HepG2 (cell line): Measurements from ENCODE around the gene ABHD6. TPM values are rescaled to one million over a fixed set of nuclear protein-coding genes. Genes with fewer than 3 reads are reported as not detected.

ENCODE experiments used
- FOXA3 ChIP-seq: IDR thresholded peaks from 2 replicates; pipeline ENCODE4 v1.6.1; 2016; ENCODE audit warnings: missing genetic modification reagents, missing compliant biosample characterization
- GABPA ChIP-seq, 2 experiments: IDR thresholded peaks; 2 replicates each; pipeline ENCODE4 v1.6.1; 2011 to 2016; ENCODE audit warnings: low read depth in 2 of 2, low read length in 1 of 2, missing biosample characterization in 1 of 2, missing genetic modification characterization in 1 of 2
- IKZF4 ChIP-seq: sonication (generic); formaldehyde crosslinking; IDR thresholded peaks from 2 replicates; pipeline ENCODE4 v1.5.1; 2020; ENCODE audit warnings: borderline replicate concordance, mild to moderate bottlenecking, low read depth, missing genetic modification reagents; ENCODE audit errors: not compliant biosample characterization
- KAT8 ChIP-seq: IDR thresholded peaks from 2 replicates; pipeline ENCODE4 v1.6.1; 2016; ENCODE audit warnings: missing genetic modification reagents, missing compliant biosample characterization
- MAX ChIP-seq: IDR thresholded peaks from 2 replicates; pipeline ENCODE4 v1.6.1; 2012; ENCODE audit warnings: inconsistent platforms
- MZF1 ChIP-seq: sonication (generic); formaldehyde crosslinking; IDR thresholded peaks from 2 replicates; pipeline ENCODE4 v1.8.1; 2023; ENCODE audit warnings: mild to moderate bottlenecking, missing genetic modification reagents, borderline replicate concordance
- NR0B2 ChIP-seq: sonication (generic); formaldehyde crosslinking; IDR thresholded peaks from 2 replicates; pipeline ENCODE4 v1.4.0; 2020; ENCODE audit warnings: mild to moderate bottlenecking, missing genetic modification reagents
- POLR2AphosphoS2 ChIP-seq: IDR thresholded peaks from 2 replicates; pipeline ENCODE4 v1.6.1; 2011; ENCODE audit warnings: low read depth, low read length, improper control_type of control experiment
- RARG ChIP-seq: sonication (generic); formaldehyde crosslinking; IDR thresholded peaks from 2 replicates; pipeline ENCODE4 v1.4.0; 2020; ENCODE audit warnings: low read depth, mild to moderate bottlenecking, missing genetic modification reagents
- REXO4 ChIP-seq: sonication (generic); formaldehyde crosslinking; IDR thresholded peaks from 2 replicates; pipeline ENCODE4 v1.8.0; 2022; ENCODE audit warnings: missing genetic modification reagents, mild to moderate bottlenecking, borderline replicate concordance
- U2AF1 ChIP-seq: fragments of 200-400 bp; formaldehyde crosslinking; optimal IDR thresholded peaks from 2 replicates; pipeline ENCODE3; 2017; ENCODE audit warnings: mild to moderate bottlenecking, low read depth, low read length
- ZFP37 ChIP-seq: sonication (generic); formaldehyde crosslinking; IDR thresholded peaks from 2 replicates; pipeline ENCODE4 v1.4.0; 2020; ENCODE audit warnings: missing genetic modification reagents, borderline replicate concordance
- ZMAT3 ChIP-seq: sonication (generic); formaldehyde crosslinking; conservative IDR thresholded peaks from 2 replicates; pipeline ENCODE4 v1.7.0; 2021; ENCODE audit warnings: missing genetic modification reagents
- ZNF12 ChIP-seq: sonication (generic); formaldehyde crosslinking; IDR thresholded peaks from 2 replicates; pipeline ENCODE4 v1.5.0; 2020; ENCODE audit warnings: missing genetic modification reagents
- ZNF276 ChIP-seq: sonication (generic); formaldehyde crosslinking; IDR thresholded peaks from 2 replicates; pipeline ENCODE4 v1.4.0; 2020; ENCODE audit warnings: mild to moderate bottlenecking, low read depth, missing genetic modification reagents
- ZNF468 ChIP-seq: sonication (generic); formaldehyde crosslinking; IDR thresholded peaks from 2 replicates; pipeline ENCODE4 v1.8.0; 2022; ENCODE audit warnings: mild to moderate bottlenecking, moderate library complexity, missing genetic modification reagents
- ZNF496 ChIP-seq: sonication (generic); formaldehyde crosslinking; IDR thresholded peaks from 2 replicates; pipeline ENCODE4 v1.8.1; 2023; ENCODE audit warnings: mild to moderate bottlenecking, moderate library complexity, missing genetic modification reagents; ENCODE audit not compliant: insufficient replicate concordance
- ZNF770 ChIP-seq: sonication (generic); formaldehyde crosslinking; IDR thresholded peaks from 2 replicates; pipeline ENCODE4 v1.5.0; 2020; ENCODE audit warnings: mild to moderate bottlenecking, missing genetic modification reagents
- ZNF83 ChIP-seq: sonication (generic); formaldehyde crosslinking; IDR thresholded peaks from 2 replicates; pipeline ENCODE4 v1.4.0; 2020; ENCODE audit warnings: missing genetic modification reagents, mild to moderate bottlenecking, borderline replicate concordance
- ZNF841 ChIP-seq: sonication (generic); formaldehyde crosslinking; IDR thresholded peaks from 2 replicates; pipeline ENCODE4 v1.8.1; 2023; ENCODE audit warnings: missing genetic modification reagents, borderline replicate concordance
- polyA plus RNA-seq, 8 experiments: library from polyadenylated mRNA; depleted of rRNA in 3 of 8; stranded (reverse) in 7 of 8; unstranded in 1 of 8; fragments of >200 nt; fragmentation: Illumina TruSeq in 4 of 8; extraction: Trizol in 4 of 8; gene quantifications; 2 replicates each; pipeline versions ENCODE4 v1.2.1 to v1.2.3, GENCODE V29; 2011 to 2016; ENCODE audit warnings: low read depth in 4 of 8, missing spikeins in 1 of 8, mixed read lengths in 1 of 8; ENCODE audit not compliant: insufficient read depth in 1 of 8
- total RNA-seq, 5 experiments: library from RNA; depleted of rRNA; stranded (reverse); fragments of >200 nt; fragmentation: Illumina TruSeq; extraction: Trizol; gene quantifications; 2 replicates each; pipeline ENCODE4 v1.2.3, GENCODE V29; 2016; ENCODE audit warnings: low read depth in 1 of 5
- TF ChIP-seq, protein P1 (sequence below): sonication (generic); formaldehyde crosslinking; IDR thresholded peaks from 2 replicates; pipeline ENCODE4 v1.4.0; 2020; ENCODE audit warnings: missing genetic modification reagents, borderline replicate concordance

ABHD6 gene
- total and polyA plus RNA-seq, 2 of the 13 experiments (the other 11 are each of a cell fraction or from before 2014, with no cell fraction given): 9.0 to 17.2 TPM

DNA sequence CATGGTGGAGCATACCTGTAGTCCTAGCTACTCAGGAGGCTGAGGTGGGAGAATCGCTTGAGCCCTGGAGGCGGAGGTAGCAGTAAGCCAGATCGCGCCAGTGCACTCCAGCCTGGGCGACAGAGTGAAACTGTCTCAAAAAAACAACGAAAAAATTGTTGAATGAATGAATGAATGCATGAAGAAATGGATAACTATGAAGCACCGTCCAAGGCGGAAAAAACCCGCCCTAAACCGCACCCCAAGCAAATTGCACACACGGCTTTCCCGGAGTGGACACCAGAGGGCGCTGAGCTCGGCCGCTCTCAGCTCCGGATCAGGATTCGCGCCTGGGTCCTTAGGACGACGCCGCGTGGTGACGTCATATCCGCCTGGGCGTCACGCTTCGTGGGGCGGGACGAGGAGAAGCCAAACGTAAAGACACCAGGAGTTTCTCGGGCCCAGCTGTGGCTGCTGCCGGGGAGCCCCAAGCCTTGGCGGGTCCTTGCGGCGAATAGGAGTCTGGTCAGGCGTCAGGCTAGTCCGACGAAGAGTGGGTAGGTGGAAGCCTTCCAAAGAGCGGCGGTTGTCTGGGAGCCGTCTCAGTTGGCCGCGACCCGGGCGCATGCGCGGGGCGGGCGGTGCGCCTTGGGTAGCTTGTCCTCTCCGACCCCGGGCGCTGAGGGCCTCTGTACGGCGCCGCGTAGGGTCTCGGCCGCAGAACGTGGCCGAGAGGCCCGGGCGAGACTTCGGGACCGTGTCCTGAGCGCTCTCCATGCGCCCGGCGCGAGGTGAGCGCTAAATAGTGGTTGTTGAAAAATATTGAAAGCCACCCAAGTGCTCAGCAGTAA is 68.5 kb downstream of the ABHD6 start, which contains the start of the genes HTD2 and RPP14 (continued):
- TF ChIP-seq MZF1 (no peak), U2AF1 (peak; percentile 53), ZNF770 (no peak), GABPA (IDR thresholded peaks at IDR 0.05; ENCODE audit: low read depth, low read length) (peak; percentile 84), GABPA (CRISPR knock-in tag; IDR thresholded peaks at IDR 0.05; ENCODE audit: low read depth) (peak; percentile 98), RARG (CRISPR knock-in tag) (no peak), ZNF276 (no peak), ZFP37 (CRISPR knock-in tag) (no peak), POLR2AphosphoS2 (0 out of 2 replicates have a peak, but pooled peaks have one; percentile 64), ZNF12 (CRISPR knock-in tag) (peak; percentile 1), NR0B2 (CRISPR knock-in tag) (no peak; the same call in 1 of the 2 replicates), ZNF496 (CRISPR knock-in tag) (no peak), MAX (peak; percentile 70), KAT8 (peak; percentile 96), ZNF83 (CRISPR knock-in tag) (no peak; the same call in 1 of the 2 replicates), ZNF841 (CRISPR knock-in tag) (no peak), ZNF468 (CRISPR knock-in tag) (no peak), IKZF4 (CRISPR knock-in tag) (peak; percentile 46), FOXA3 (CRISPR knock-in tag) (peak; percentile 71), REXO4 (CRISPR knock-in tag) (no peak), ZMAT3 (CRISPR knock-in tag) (no peak)
- TF ChIP-seq, protein P1, sequence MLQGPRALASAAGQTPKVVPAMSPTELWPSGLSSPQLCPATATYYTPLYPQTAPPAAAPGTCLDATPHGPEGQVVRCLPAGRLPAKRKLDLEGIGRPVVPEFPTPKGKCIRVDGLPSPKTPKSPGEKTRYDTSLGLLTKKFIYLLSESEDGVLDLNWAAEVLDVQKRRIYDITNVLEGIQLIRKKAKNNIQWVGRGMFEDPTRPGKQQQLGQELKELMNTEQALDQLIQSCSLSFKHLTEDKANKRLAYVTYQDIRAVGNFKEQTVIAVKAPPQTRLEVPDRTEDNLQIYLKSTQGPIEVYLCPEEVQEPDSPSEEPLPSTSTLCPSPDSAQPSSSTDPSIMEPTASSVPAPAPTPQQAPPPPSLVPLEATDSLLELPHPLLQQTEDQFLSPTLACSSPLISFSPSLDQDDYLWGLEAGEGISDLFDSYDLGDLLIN (CRISPR knock-in tag): no peak
